K562 (cell line): Measurements from ENCODE around the gene USP48. TPM values are rescaled to one million over a fixed set of nuclear protein-coding genes. Genes with fewer than 3 reads are reported as not detected.
A peak's percentile ranks its signal among the peaks of the same experiment; 100 is the strongest.

Experiments used
- C11orf30 ChIP-seq: fragments of 450-650 bp; IDR thresholded peaks from 2 replicates; pipeline ENCODE4 v1.6.1; 2016; ENCODE audit warnings: low read depth, mild to moderate bottlenecking
- CCNT2 ChIP-seq: IDR thresholded peaks from 2 replicates; pipeline ENCODE4 v1.6.1; 2011; ENCODE audit warnings: borderline replicate concordance, low read depth, mild to moderate bottlenecking, moderate library complexity, mixed read lengths, low read length; ENCODE audit not compliant: insufficient read length; ENCODE audit errors: extremely low read depth
- ELF4 ChIP-seq: fragments of 450-650 bp; formaldehyde crosslinking; IDR thresholded peaks from 2 replicates; pipeline ENCODE4 v1.4.0; 2022; ENCODE audit warnings: missing genetic modification characterization
- FOS ChIP-seq: IDR thresholded peaks from 3 replicates; pipeline ENCODE4 v1.6.1; 2011; ENCODE audit not compliant: insufficient read length; ENCODE audit errors: extremely low read depth
- MAFG ChIP-seq: fragments of 450-650 bp; conservative IDR thresholded peaks from 2 replicates; pipeline ENCODE4 v1.6.1; 2016; ENCODE audit warnings: missing genetic modification characterization, missing compliant biosample characterization
- PHB ChIP-seq: fragments of 250-450 bp; sonication (Bioruptor Pico); IDR thresholded peaks from 2 replicates; pipeline ENCODE4 v1.5.0; 2021
- RBM17 ChIP-seq: fragments of 200-400 bp; formaldehyde crosslinking; IDR thresholded peaks from 2 replicates; pipeline ENCODE4 v1.6.1; 2017; ENCODE audit warnings: low read depth, mild to moderate bottlenecking, low read length, borderline replicate concordance
- SMAD2 ChIP-seq: fragments of 150-350 bp; IDR thresholded peaks from 2 replicates; pipeline ENCODE4 v1.6.1; 2014; ENCODE audit warnings: low read depth, mild to moderate bottlenecking, low read length
- THRAP3 ChIP-seq: fragments of 450-650 bp; IDR thresholded peaks from 2 replicates; pipeline ENCODE4 v1.6.1; 2016; ENCODE audit warnings: mild to moderate bottlenecking, inconsistent platforms, borderline replicate concordance
- ZBED1 ChIP-seq: IDR thresholded peaks from 2 replicates; pipeline ENCODE4 v1.6.1; 2014
- ZNF41 ChIP-seq: fragments of 250-450 bp; sonication (Bioruptor Pico); conservative IDR thresholded peaks from 2 replicates; pipeline ENCODE4 v1.4.0; 2020; ENCODE audit warnings: mild to moderate bottlenecking
- ZNF436 ChIP-seq: fragments of 250-450, 450-650 bp; sonication (Bioruptor Pico); formaldehyde crosslinking; IDR thresholded peaks from 2 replicates; pipeline ENCODE4 v1.7.0; 2020; ENCODE audit warnings: mild to moderate bottlenecking
- polyA plus RNA-seq, 8 experiments: library from polyadenylated mRNA; depleted of rRNA in 4 of 8; stranded (reverse) in 5 of 8; unstranded in 3 of 8; fragments of >200 nt; fragmentation: Nextera tagmentation in 2 of 8; fragmentation: Illumina TruSeq in 1 of 8; extraction: Ambion mirVana in 2 of 8; extraction: Trizol in 1 of 8; gene quantifications; 2 replicates each; pipeline versions ENCODE4 v1.2.1 to v1.2.3, GENCODE V29; 2011 to 2014; ENCODE audit warnings: inconsistent platforms in 1 of 8, missing spikeins in 1 of 8
- total RNA-seq, 7 experiments: library from RNA; depleted of rRNA in 6 of 7; stranded (reverse); fragments of >200 nt in 6 of 7; fragmentation: Illumina TruSeq in 2 of 7; extraction: Trizol in 2 of 7; gene quantifications; 2 replicates each; pipeline versions ENCODE4 v1.2.1 to v1.2.3, GENCODE V29; 2011 to 2021; ENCODE audit warnings: low replicate concordance in 1 of 7
- TF ChIP-seq, protein P1 (sequence below): sonication (generic); formaldehyde crosslinking; IDR thresholded peaks from 2 replicates; pipeline ENCODE4 v1.8.0; 2022; ENCODE audit warnings: mild to moderate bottlenecking, missing genetic modification reagents
- TF ChIP-seq, protein P2 (sequence below): IDR thresholded peaks from 2 replicates; pipeline ENCODE4 v1.6.1; 2016; ENCODE audit warnings: missing genetic modification characterization, missing compliant biosample characterization
- TF ChIP-seq, protein P3 (sequence below): fragments of 450-650 bp; IDR thresholded peaks from 2 replicates; pipeline ENCODE4 v1.6.1; 2016; ENCODE audit warnings: mild to moderate bottlenecking, moderate library complexity

USP48 gene
- total and polyA plus RNA-seq, 9 of the 15 experiments (the other 6 are each of a cell fraction or from before 2014, with no cell fraction given): 23.3 to 123 (median 106) TPM

DNA sequence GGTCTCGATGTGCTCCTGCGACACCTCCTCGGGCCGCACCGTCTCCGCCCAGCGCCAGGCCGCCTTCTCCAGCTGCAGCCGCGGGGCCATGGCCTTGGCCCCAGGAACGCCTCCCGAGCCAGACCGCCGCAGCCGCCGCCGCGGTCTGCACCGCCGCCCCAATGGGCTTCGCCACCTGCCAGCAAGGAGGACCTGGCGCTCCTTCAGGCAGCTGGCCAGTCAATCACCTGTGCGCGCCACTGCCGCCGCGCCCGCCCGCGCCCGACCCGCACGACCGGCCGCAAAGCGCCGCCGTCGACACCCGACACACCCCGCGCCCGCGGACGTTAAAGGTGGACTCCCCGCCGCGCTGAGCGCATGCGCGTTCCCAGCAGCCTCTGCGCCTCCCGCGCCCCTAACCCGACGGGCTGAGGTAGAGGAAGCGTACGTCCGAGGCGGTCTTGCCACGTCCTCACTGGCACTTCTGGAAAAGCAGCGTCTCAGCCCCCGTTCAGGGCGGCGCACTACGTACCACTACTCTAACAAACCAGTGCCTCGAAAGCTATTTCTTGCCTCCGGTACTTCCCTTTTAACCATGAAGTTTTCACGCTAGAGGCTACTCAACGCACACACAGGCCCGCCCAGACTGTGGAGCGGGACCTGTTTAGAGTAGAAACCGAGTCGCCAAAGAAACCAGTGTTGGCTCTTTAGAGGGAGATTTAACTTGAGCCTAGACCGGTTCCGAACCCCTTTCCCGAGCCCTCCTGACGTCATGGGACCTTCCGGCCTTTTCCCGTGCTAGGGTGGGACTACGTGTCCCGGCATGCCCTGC is at the start of gene USP48 (continued):
- no peak; the same call in 1 of the 2 replicates for TF ChIP-seq C11orf30
- TF ChIP-seq, protein P1, sequence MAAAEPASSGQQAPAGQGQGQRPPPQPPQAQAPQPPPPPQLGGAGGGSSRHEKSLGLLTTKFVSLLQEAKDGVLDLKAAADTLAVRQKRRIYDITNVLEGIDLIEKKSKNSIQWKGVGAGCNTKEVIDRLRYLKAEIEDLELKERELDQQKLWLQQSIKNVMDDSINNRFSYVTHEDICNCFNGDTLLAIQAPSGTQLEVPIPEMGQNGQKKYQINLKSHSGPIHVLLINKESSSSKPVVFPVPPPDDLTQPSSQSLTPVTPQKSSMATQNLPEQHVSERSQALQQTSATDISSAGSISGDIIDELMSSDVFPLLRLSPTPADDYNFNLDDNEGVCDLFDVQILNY (CRISPR knock-in tag): no peak; the same call in 1 of the 2 replicates
- TF ChIP-seq, protein P2, sequence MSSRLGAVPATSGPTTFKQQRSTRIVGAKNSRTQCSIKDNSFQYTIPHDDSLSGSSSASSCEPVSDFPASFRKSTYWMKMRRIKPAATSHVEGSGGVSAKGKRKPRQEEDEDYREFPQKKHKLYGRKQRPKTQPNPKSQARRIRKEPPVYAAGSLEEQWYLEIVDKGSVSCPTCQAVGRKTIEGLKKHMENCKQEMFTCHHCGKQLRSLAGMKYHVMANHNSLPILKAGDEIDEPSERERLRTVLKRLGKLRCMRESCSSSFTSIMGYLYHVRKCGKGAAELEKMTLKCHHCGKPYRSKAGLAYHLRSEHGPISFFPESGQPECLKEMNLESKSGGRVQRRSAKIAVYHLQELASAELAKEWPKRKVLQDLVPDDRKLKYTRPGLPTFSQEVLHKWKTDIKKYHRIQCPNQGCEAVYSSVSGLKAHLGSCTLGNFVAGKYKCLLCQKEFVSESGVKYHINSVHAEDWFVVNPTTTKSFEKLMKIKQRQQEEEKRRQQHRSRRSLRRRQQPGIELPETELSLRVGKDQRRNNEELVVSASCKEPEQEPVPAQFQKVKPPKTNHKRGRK (tag): no peak
- TF ChIP-seq, protein P3, sequence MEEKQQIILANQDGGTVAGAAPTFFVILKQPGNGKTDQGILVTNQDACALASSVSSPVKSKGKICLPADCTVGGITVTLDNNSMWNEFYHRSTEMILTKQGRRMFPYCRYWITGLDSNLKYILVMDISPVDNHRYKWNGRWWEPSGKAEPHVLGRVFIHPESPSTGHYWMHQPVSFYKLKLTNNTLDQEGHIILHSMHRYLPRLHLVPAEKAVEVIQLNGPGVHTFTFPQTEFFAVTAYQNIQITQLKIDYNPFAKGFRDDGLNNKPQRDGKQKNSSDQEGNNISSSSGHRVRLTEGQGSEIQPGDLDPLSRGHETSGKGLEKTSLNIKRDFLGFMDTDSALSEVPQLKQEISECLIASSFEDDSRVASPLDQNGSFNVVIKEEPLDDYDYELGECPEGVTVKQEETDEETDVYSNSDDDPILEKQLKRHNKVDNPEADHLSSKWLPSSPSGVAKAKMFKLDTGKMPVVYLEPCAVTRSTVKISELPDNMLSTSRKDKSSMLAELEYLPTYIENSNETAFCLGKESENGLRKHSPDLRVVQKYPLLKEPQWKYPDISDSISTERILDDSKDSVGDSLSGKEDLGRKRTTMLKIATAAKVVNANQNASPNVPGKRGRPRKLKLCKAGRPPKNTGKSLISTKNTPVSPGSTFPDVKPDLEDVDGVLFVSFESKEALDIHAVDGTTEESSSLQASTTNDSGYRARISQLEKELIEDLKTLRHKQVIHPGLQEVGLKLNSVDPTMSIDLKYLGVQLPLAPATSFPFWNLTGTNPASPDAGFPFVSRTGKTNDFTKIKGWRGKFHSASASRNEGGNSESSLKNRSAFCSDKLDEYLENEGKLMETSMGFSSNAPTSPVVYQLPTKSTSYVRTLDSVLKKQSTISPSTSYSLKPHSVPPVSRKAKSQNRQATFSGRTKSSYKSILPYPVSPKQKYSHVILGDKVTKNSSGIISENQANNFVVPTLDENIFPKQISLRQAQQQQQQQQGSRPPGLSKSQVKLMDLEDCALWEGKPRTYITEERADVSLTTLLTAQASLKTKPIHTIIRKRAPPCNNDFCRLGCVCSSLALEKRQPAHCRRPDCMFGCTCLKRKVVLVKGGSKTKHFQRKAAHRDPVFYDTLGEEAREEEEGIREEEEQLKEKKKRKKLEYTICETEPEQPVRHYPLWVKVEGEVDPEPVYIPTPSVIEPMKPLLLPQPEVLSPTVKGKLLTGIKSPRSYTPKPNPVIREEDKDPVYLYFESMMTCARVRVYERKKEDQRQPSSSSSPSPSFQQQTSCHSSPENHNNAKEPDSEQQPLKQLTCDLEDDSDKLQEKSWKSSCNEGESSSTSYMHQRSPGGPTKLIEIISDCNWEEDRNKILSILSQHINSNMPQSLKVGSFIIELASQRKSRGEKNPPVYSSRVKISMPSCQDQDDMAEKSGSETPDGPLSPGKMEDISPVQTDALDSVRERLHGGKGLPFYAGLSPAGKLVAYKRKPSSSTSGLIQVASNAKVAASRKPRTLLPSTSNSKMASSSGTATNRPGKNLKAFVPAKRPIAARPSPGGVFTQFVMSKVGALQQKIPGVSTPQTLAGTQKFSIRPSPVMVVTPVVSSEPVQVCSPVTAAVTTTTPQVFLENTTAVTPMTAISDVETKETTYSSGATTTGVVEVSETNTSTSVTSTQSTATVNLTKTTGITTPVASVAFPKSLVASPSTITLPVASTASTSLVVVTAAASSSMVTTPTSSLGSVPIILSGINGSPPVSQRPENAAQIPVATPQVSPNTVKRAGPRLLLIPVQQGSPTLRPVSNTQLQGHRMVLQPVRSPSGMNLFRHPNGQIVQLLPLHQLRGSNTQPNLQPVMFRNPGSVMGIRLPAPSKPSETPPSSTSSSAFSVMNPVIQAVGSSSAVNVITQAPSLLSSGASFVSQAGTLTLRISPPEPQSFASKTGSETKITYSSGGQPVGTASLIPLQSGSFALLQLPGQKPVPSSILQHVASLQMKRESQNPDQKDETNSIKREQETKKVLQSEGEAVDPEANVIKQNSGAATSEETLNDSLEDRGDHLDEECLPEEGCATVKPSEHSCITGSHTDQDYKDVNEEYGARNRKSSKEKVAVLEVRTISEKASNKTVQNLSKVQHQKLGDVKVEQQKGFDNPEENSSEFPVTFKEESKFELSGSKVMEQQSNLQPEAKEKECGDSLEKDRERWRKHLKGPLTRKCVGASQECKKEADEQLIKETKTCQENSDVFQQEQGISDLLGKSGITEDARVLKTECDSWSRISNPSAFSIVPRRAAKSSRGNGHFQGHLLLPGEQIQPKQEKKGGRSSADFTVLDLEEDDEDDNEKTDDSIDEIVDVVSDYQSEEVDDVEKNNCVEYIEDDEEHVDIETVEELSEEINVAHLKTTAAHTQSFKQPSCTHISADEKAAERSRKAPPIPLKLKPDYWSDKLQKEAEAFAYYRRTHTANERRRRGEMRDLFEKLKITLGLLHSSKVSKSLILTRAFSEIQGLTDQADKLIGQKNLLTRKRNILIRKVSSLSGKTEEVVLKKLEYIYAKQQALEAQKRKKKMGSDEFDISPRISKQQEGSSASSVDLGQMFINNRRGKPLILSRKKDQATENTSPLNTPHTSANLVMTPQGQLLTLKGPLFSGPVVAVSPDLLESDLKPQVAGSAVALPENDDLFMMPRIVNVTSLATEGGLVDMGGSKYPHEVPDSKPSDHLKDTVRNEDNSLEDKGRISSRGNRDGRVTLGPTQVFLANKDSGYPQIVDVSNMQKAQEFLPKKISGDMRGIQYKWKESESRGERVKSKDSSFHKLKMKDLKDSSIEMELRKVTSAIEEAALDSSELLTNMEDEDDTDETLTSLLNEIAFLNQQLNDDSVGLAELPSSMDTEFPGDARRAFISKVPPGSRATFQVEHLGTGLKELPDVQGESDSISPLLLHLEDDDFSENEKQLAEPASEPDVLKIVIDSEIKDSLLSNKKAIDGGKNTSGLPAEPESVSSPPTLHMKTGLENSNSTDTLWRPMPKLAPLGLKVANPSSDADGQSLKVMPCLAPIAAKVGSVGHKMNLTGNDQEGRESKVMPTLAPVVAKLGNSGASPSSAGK: peak; percentile 41
- peak; percentile 75 for TF ChIP-seq ZBED1
- no peak for TF ChIP-seq MAFG (tag)
- TF ChIP-seq SMAD2: no peak
- TF ChIP-seq ELF4: no peak
- no peak for TF ChIP-seq FOS
- peak; percentile 90 for TF ChIP-seq CCNT2
- no peak for TF ChIP-seq RBM17
- TF ChIP-seq ZNF436 (CRISPR knock-in tag): no peak; the same call in 1 of the 2 replicates
- TF ChIP-seq THRAP3: no peak
- TF ChIP-seq PHB (CRISPR knock-in tag): no peak
- TF ChIP-seq ZNF41 (CRISPR knock-in tag): no peak
